A549 (cell line): ENCODE results near the gene SYT8.

ENCODE experiments used
- BHLHE40 ChIP-seq: IDR thresholded peaks from 2 replicates; pipeline ENCODE4 v1.6.1; 2012; ENCODE audit warnings: low read depth, low read length, inconsistent platforms
- EP300 ChIP-seq, 2 experiments: fragments of >200 bp; sonication (Bioruptor Twin); formaldehyde crosslinking; IDR thresholded peaks; 2 replicates in 1 of 2; 3 replicates in 1 of 2; pipeline ENCODE4 v1.6.1; 2016 to 2017
- JUNB ChIP-seq: fragments of >200 bp; sonication (Bioruptor Twin); formaldehyde crosslinking; IDR thresholded peaks from 2 replicates; pipeline ENCODE4 v1.6.1; 2016
- KDM1A ChIP-seq: fragments of 200-600 bp; sonication (generic); IDR thresholded peaks from 2 replicates; pipeline ENCODE4 v1.6.1; 2016; ENCODE audit warnings: low read depth, mild to moderate bottlenecking
- PHF8 ChIP-seq: fragments of 200-600 bp; sonication (generic); IDR thresholded peaks from 2 replicates; pipeline ENCODE4 v1.6.1; 2016; ENCODE audit warnings: low read depth, mild to moderate bottlenecking, antibody characterized with exemption, moderate library complexity, borderline replicate concordance
- POLR2A ChIP-seq: IDR thresholded peaks from 2 replicates; pipeline ENCODE4 v1.6.1; 2012; ENCODE audit warnings: mild to moderate bottlenecking, low read length
- TF ChIP-seq, protein P1 (sequence below): fragments of >200 bp; sonication (Bioruptor Twin); formaldehyde crosslinking; IDR thresholded peaks from 3 replicates; pipeline ENCODE4 v1.5.1; 2016

DNA sequence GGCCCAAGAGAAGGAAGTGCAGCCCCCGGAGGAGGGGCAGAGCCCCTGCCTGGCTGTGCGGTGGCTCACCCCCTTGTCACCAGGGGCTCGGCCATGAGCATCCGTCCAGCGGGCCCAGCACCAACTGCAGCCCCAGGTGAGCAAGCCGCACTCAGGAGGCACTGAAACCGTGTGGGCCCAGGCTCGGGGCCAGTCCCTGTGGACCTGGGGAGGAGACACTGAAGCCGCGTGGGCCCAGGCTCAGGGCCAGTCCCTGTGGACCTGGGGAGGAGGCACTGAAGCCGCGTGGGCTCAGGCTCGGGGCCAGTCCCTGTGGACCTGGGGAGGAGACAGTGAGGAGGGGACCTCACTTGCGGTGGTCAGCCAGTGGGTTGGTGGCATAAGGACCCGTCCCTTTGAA, 32.0 kb downstream of the SYT8 start:
- TF ChIP-seq, protein P1, sequence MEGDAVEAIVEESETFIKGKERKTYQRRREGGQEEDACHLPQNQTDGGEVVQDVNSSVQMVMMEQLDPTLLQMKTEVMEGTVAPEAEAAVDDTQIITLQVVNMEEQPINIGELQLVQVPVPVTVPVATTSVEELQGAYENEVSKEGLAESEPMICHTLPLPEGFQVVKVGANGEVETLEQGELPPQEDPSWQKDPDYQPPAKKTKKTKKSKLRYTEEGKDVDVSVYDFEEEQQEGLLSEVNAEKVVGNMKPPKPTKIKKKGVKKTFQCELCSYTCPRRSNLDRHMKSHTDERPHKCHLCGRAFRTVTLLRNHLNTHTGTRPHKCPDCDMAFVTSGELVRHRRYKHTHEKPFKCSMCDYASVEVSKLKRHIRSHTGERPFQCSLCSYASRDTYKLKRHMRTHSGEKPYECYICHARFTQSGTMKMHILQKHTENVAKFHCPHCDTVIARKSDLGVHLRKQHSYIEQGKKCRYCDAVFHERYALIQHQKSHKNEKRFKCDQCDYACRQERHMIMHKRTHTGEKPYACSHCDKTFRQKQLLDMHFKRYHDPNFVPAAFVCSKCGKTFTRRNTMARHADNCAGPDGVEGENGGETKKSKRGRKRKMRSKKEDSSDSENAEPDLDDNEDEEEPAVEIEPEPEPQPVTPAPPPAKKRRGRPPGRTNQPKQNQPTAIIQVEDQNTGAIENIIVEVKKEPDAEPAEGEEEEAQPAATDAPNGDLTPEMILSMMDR, result no peak
- TF ChIP-seq PHF8 (no peak), EP300 (IDR thresholded peaks at IDR 0.05) (no peak), JUNB (no peak), POLR2A (no peak), KDM1A (no peak), BHLHE40 (no peak)
